PC-3 (cell line): ENCODE results near the gene TBC1D14. TPM values are rescaled to one million over a fixed set of nuclear protein-coding genes. Genes with fewer than 3 reads are reported as not detected.
"Not testable (repeated sequence)": the region's sequence is repeated elsewhere in the genome, so short reads cannot be mapped to it uniquely, and the experiment has no call there.

Experiments used
- ATAC-seq: fragments of 200-7000 bp; cut with Tn5 transposase; 2 replicates; pipeline ENCODE4 v1.9.1; 2020; ENCODE audit warnings: mild to moderate bottlenecking, moderate library complexity
- BruUV-seq: library from RNA; stranded (reverse); fragments of 400-500 nt; replicated peaks from 2 replicates; lab custom pipeline; 2021; lab: Mats Ljungman, UMichigan
- CTCF ChIA-PET: fragments of 300-600 bp; sonication (Branson Sonifier 250); formaldehyde crosslinking; loops from one replicate; lab custom pipeline; 2022; ENCODE audit warnings: antibody characterized with exemption; lab: Charles Lee
- POLR2A ChIA-PET: fragments of 300-600 bp; sonication (Branson Sonifier 250); formaldehyde crosslinking; loops from one replicate; lab custom pipeline; 2022; ENCODE audit warnings: antibody characterized with exemption; ENCODE audit not compliant: unreplicated experiment; lab: Charles Lee
- DNase-seq: peaks from one replicate; pipeline ENCODE4 v3.0.0-alpha.2; 2015
- H2AFZ ChIP-seq: fragments of 300-600 bp; sonication (generic); 2 replicates; pipeline ENCODE4 v1.6.0; 2016; ENCODE audit warnings: antibody characterized with exemption, low read length
- H3F3A ChIP-seq: fragments of 300-600 bp; sonication (generic); one replicate; pipeline ENCODE4 v1.6.0; 2017; ENCODE audit warnings: antibody characterized with exemption, low read length, control low read depth, mild to moderate bottlenecking; ENCODE audit not compliant: unreplicated experiment
- H3K27ac ChIP-seq: fragments of 300-600 bp; sonication (generic); 2 replicates; pipeline ENCODE4 v1.5.1; 2016; ENCODE audit warnings: mild to moderate bottlenecking, low read length
- H3K27me3 ChIP-seq: fragments of 300-600 bp; sonication (generic); 2 replicates; pipeline ENCODE4 v1.6.1; 2016; ENCODE audit warnings: low read length, mixed read lengths
- H3K36me3 ChIP-seq: fragments of 300-600 bp; sonication (generic); 2 replicates; pipeline ENCODE4 v1.6.1; 2016; ENCODE audit warnings: low read depth, mixed run types, low read length, mixed read lengths
- H3K4me1 ChIP-seq: fragments of 300-600 bp; sonication (generic); 2 replicates; pipeline ENCODE4 v1.5.1; 2016; ENCODE audit warnings: low read length; ENCODE audit not compliant: insufficient read depth
- H3K4me2 ChIP-seq: fragments of 300-600 bp; sonication (generic); 2 replicates; pipeline ENCODE4 v1.6.0; 2016; ENCODE audit warnings: low read length
- H3K4me3 ChIP-seq: fragments of 300-600 bp; sonication (generic); 2 replicates; pipeline ENCODE4 v1.5.1; 2016; ENCODE audit warnings: mild to moderate bottlenecking, low read length, mixed read lengths
- H3K79me2 ChIP-seq: fragments of 300-600 bp; sonication (generic); 2 replicates; pipeline ENCODE4 v1.6.1; 2017; ENCODE audit warnings: low read length, mixed read lengths
- H3K9ac ChIP-seq: fragments of 300-600 bp; sonication (generic); 2 replicates; pipeline ENCODE4 v1.6.0; 2016; ENCODE audit warnings: mild to moderate bottlenecking, low read length
- H3K9me2 ChIP-seq: fragments of 300-600 bp; sonication (generic); replicated peaks from 2 replicates; pipeline ENCODE4 v1.6.1; 2016; ENCODE audit warnings: mixed run types, low read length, mixed read lengths
- H3K9me3 ChIP-seq: fragments of 300-600 bp; sonication (generic); 2 replicates; pipeline ENCODE4 v1.6.1; 2016; ENCODE audit warnings: low read length, mixed read lengths
- H4K20me1 ChIP-seq: fragments of 300-600 bp; sonication (generic); 2 replicates; pipeline ENCODE4 v1.6.1; 2016; ENCODE audit warnings: low read length, mixed read lengths
- CTCF ChIP-seq: fragments of 300-600 bp; sonication (generic); conservative IDR thresholded peaks from 2 replicates; pipeline ENCODE4 v1.5.1; 2017; ENCODE audit warnings: antibody characterized with exemption, low read depth, mild to moderate bottlenecking, low read length
- EZH2 ChIP-seq: fragments of 300-600 bp; sonication (generic); IDR thresholded peaks from one replicate; pipeline ENCODE4 v1.6.1; 2017; ENCODE audit warnings: antibody characterized with exemption, mild to moderate bottlenecking, low read length; ENCODE audit not compliant: unreplicated experiment
- EZH2phosphoT487 ChIP-seq: fragments of 300-600 bp; sonication (generic); IDR thresholded peaks from 2 replicates; pipeline ENCODE4 v1.6.1; 2018; ENCODE audit warnings: mild to moderate bottlenecking, antibody characterized with exemption, low read length, borderline replicate concordance
- intact Hi-C: fragments of 100-400 bp; cut with micrococcal nuclease; formaldehyde crosslinking; loops from 2 replicates; pipeline ENCODE4 v1.9.0; 2023
- total RNA-seq: library from RNA; depleted of rRNA; stranded (reverse); fragments of >200 nt; gene quantifications from 2 replicates; pipeline ENCODE4 v1.2.3, GENCODE V29; 2014

The TBC1D14 gene
- total RNA-seq, 1 experiment from 2014 or later: 33.0 TPM

- no peaks in the 10 kb centered on the region for H3K4me1 ChIP-seq
- H3K9me2 ChIP-seq: no peaks in the 10 kb centered on the region
- H3K27ac ChIP-seq: no peak overlapping the region
- no peak overlapping the region for H3K4me2 ChIP-seq
- intact Hi-C loops: no loop called here
- no peaks in the 10 kb centered on the region for H4K20me1 ChIP-seq
- H3K36me3 ChIP-seq: no peaks in the 10 kb centered on the region
- ATAC-seq (no peak), DNase-seq (no peak)
- ChIA-PET POLR2A (no interaction called here), CTCF (no interaction called here)
- H3K4me3 ChIP-seq: no peak overlapping the region
- no peaks in the 10 kb centered on the region for H3F3A ChIP-seq
- no peak overlapping the region for H2AFZ ChIP-seq
- no TSS peak for BruUV-seq
- H3K27me3 ChIP-seq: no peaks in the 10 kb centered on the region
- TF ChIP-seq CTCF (no peak), EZH2 (no peak), EZH2phosphoT487 (no peak)
- no peaks in the 10 kb centered on the region for H3K79me2 ChIP-seq
- no peak overlapping the region for H3K9ac ChIP-seq
- H3K9me3 ChIP-seq: no peaks in the 10 kb centered on the region
These were observed 7.1 kb upstream of the TBC1D14 start for GRCh38 chr4:6902318-6903042.

GRCh38 chr4:6905516-6906445 is 3.8 kb upstream of the TBC1D14 start:
- ChIA-PET CTCF (no interaction called here), POLR2A (no interaction called here)
- Histone ChIP-seq H3K4me1 (peaks cover 6% of the 10 kb centered on the region), H3K79me2 (peaks cover 7% of the 10 kb centered on the region), H3K9me3 (no peaks in the 10 kb centered on the region), H3K36me3 (no peaks in the 10 kb centered on the region), H3K9me2 (no peaks in the 10 kb centered on the region), H3F3A (no peaks in the 10 kb centered on the region), H3K4me3 (no peak overlapping the region), H3K27me3 (no peaks in the 10 kb centered on the region), H3K27ac (no peak overlapping the region), H3K9ac (no peak overlapping the region), H3K4me2 (no peak overlapping the region), H4K20me1 (no peaks in the 10 kb centered on the region), H2AFZ (no peak overlapping the region)
- no peak for TF ChIP-seq CTCF
- TF ChIP-seq EZH2phosphoT487: no peak
- no peak for TF ChIP-seq EZH2
- ATAC-seq: no peak
- BruUV-seq: no TSS peak
- DNase-seq: no peak
- intact Hi-C loops: loop anchor here (5.0 kb wide), 2 partner anchors 82 to 167 kb away; no protein-coding TSS in a partner anchor

- H2AFZ ChIP-seq, H3K9me2 ChIP-seq, H3K36me3 ChIP-seq, H3K27me3 ChIP-seq, ATAC-seq, POLR2A ChIA-PET, CTCF ChIA-PET, H3K4me1 ChIP-seq, DNase-seq, BruUV-seq, H3K4me3 ChIP-seq, H3K9ac ChIP-seq, H4K20me1 ChIP-seq, H3K4me2 ChIP-seq, H3F3A ChIP-seq, H3K9me3 ChIP-seq, H3K27ac ChIP-seq: not testable (repeated sequence)
- peaks cover 14% of the 10 kb centered on the region for H3K79me2 ChIP-seq
- intact Hi-C loops: loop anchor here (5.0 kb wide), 2 partner anchors 81 to 166 kb away; no protein-coding TSS in a partner anchor
These were observed 3.1 kb upstream of the TBC1D14 start for GRCh38 chr4:6906486-6906885.
